Measurements from ENCODE around the gene E2F3. TPM values are rescaled to one million over a fixed set of nuclear protein-coding genes. Genes with fewer than 3 reads are reported as not detected.

Gene E2F3
- total and polyA plus RNA-seq, 10 of the 15 experiments (the other 5 are each of a cell fraction or from before 2014, with no cell fraction given) = 5.1 to 16.8 (median 10.6) TPM

GRCh38 chr6:20439558-20439957, 37.9 kb downstream of the E2F3 start:
- SMC1A ChIA-PET (ENCODE audit: uncharacterized antibody, unreplicated experiment) = interaction anchor here (3.2 kb wide), 1 partner anchor 11 kb away, joined by 11 read pairs; no protein-coding TSS in a partner anchor

More at GRCh38 chr6:20439558-20439957, 37.9 kb downstream of the E2F3 start:
- Histone ChIP-seq H3K4me3 (no peak overlapping the region), H3K27ac (ENCODE audit: control insufficient read depth, insufficient read depth) (no peak overlapping the region), H3K4me1 (ENCODE audit: control insufficient read depth, insufficient read depth, low read length) (no peaks in the 10 kb centered on the region; the same call in 1 of the 2 replicates), H3K9ac (ENCODE audit: control insufficient read depth, insufficient read depth, low read length) (no peak overlapping the region), H4K20me1 (ENCODE audit: control insufficient read depth, insufficient read depth) (no peaks in the 10 kb centered on the region; the same call in 1 of the 2 replicates), H3K27me3 (replicated peaks in 1 of 2; ENCODE audit: control insufficient read depth in 2 of 2, insufficient read depth in 2 of 2, low read length in 1 of 2) (no peaks in the 10 kb centered on the region), H3K9me3 (replicated peaks; ENCODE audit: control insufficient read depth, insufficient read depth, low read length) (no peaks in the 10 kb centered on the region; the same call in 2 of the 3 replicates), H3K4me2 (ENCODE audit: control insufficient read depth, insufficient read depth) (no peak overlapping the region), H3K36me3 (ENCODE audit: control insufficient read depth in 2 of 2, insufficient read depth in 2 of 2, low read length in 1 of 2) (peaks cover 1 to 8% of the 10 kb centered on the region in 2 experiments), H2AFZ (ENCODE audit: control insufficient read depth, low read depth, low read length) (no peak overlapping the region), H3K79me2 (ENCODE audit: control insufficient read depth, insufficient read depth, low read length) (peaks cover 42% of the 10 kb centered on the region)
- in situ Hi-C loops (cut with MboI) (no loop called here), intact Hi-C loops (cut with micrococcal nuclease; ENCODE audit: unreplicated experiment) (no loop called here)
- CTCF ChIA-PET = interaction anchor here (1.2 to 3.0 kb wide), 3 partner anchors 35 to 349 kb away, joined by 3 to 14 read pairs (median 4); no protein-coding TSS in a partner anchor
- no TSS peak for BruUV-seq (replicated peaks)
- POLR2A ChIA-PET = no interaction called here
- 100% methylated on average over 3 of the region's 3 CpGs for whole genome bisulfite sequencing (ENCODE audit: insufficient coverage, insufficient replicate concordance, low lambda C conversion rate, missing lambda C conversion rate)
- DNase-seq (ENCODE audit: low read depth, low spot score) = no peak
- no peak for ATAC-seq
- FAIRE-seq = no peak
- no peak for TF ChIP-seq ZBED1 (IDR thresholded peaks at IDR 0.05; ENCODE audit: borderline replicate concordance)
- no peak for TF ChIP-seq KAT2A (conservative IDR thresholded peaks at IDR 0.05; ENCODE audit: control insufficient read depth, low read depth, low read length)
- TF ChIP-seq ZNF24 (IDR thresholded peaks at IDR 0.05) = no peak
- no peak for TF ChIP-seq USF2 (IDR thresholded peaks at IDR 0.05; ENCODE audit: borderline replicate concordance, low read depth, low read length)
- TF ChIP-seq IKZF2 (IDR thresholded peaks at IDR 0.05) = no peak
- no peak for TF ChIP-seq BHLHE40 (IDR thresholded peaks at IDR 0.05; ENCODE audit: borderline replicate concordance in 1 of 2, low read depth in 2 of 2, low read length in 1 of 2)
- TF ChIP-seq POU2F2 (IDR thresholded peaks at IDR 0.05; ENCODE audit: borderline replicate concordance, low read depth, low read length) = no peak
- no peak for TF ChIP-seq RAD21 (IDR thresholded peaks at IDR 0.05; ENCODE audit: insufficient read depth, low read depth, low read length)
- no peak for TF ChIP-seq FOXM1 (IDR thresholded peaks at IDR 0.05; ENCODE audit: low read depth, low read length)
- TF ChIP-seq BMI1 (IDR thresholded peaks at IDR 0.05; ENCODE audit: borderline replicate concordance) = no peak
- TF ChIP-seq TARDBP (IDR thresholded peaks at IDR 0.05; ENCODE audit: borderline replicate concordance) = no peak
- TF ChIP-seq IRF4 (IDR thresholded peaks at IDR 0.05; ENCODE audit: low read depth, low read length) = no peak
- RAD21 ChIA-PET (ENCODE audit: unreplicated experiment) = interaction anchor here (1.5 kb wide), 1 partner anchor 26 kb away, joined by 5 read pairs; no protein-coding TSS in a partner anchor
